GM23338 (cell line): ENCODE data around the gene ARL4D. TPM values are rescaled to one million over a fixed set of nuclear protein-coding genes. Genes with fewer than 3 reads are reported as not detected.

Source experiments
- ATAC-seq: fragments of 200-7000 bp; cut with Tn5 transposase; 3 replicates; pipeline ENCODE4 v1.9.1; 2020
- DNase-seq: peaks from one replicate; pipeline ENCODE4 v3.0.0-alpha.2; 2015; ENCODE audit warnings: low spot score
- H2AFZ ChIP-seq: fragments of 200-600 bp; sonication (generic); 2 replicates; pipeline ENCODE4 v1.8.0; 2016; ENCODE audit warnings: antibody characterized with exemption, mild to moderate bottlenecking, moderate library complexity
- H3F3A ChIP-seq: fragments of 200-600 bp; sonication (generic); replicated peaks from 2 replicates; pipeline ENCODE4 v1.8.0; 2017; ENCODE audit warnings: antibody characterized with exemption, mixed run types, low read depth
- H3K27ac ChIP-seq: fragments of 200-600 bp; sonication (generic); 2 replicates; pipeline ENCODE4 v1.6.1; 2016; ENCODE audit warnings: low read depth
- H3K27me3 ChIP-seq: fragments of 200-600 bp; sonication (generic); 2 replicates; pipeline ENCODE4 v1.8.0; 2016; ENCODE audit warnings: mild to moderate bottlenecking, mixed run types, moderate library complexity; ENCODE audit not compliant: insufficient read depth
- H3K36me3 ChIP-seq: fragments of 200-600 bp; sonication (generic); 2 replicates; pipeline ENCODE4 v1.8.0; 2016; ENCODE audit warnings: mild to moderate bottlenecking; ENCODE audit not compliant: insufficient read depth
- H3K4me1 ChIP-seq: fragments of 200-600 bp; sonication (generic); 2 replicates; pipeline ENCODE4 v1.8.0; 2016; ENCODE audit warnings: mild to moderate bottlenecking, moderate library complexity; ENCODE audit not compliant: insufficient read depth
- H3K4me2 ChIP-seq: fragments of 200-600 bp; sonication (generic); 2 replicates; pipeline ENCODE4 v1.7.1; 2017; ENCODE audit warnings: mixed run types
- H3K4me3 ChIP-seq: fragments of 200-600 bp; sonication (generic); 2 replicates; pipeline ENCODE4 v1.6.1; 2016; ENCODE audit warnings: mixed run types
- H3K79me2 ChIP-seq: fragments of 200-600 bp; sonication (generic); replicated peaks from 2 replicates; pipeline ENCODE4 v1.8.0; 2017; ENCODE audit warnings: mild to moderate bottlenecking; ENCODE audit not compliant: insufficient read depth
- H3K9me2 ChIP-seq: fragments of 200-600 bp; sonication (generic); 2 replicates; pipeline ENCODE4 v1.8.0; 2017; ENCODE audit not compliant: insufficient read depth
- H4K20me1 ChIP-seq: fragments of 200-600 bp; sonication (generic); replicated peaks from 2 replicates; pipeline ENCODE4 v1.8.0; 2017; ENCODE audit warnings: mild to moderate bottlenecking; ENCODE audit not compliant: insufficient read depth
- H3K27ac Mint-ChIP-seq: 2 replicates; pipeline ENCODE4 v1.8.0; 2020; ENCODE audit warnings: inconsistent platforms, mild to moderate bottlenecking, moderate library complexity, mixed read lengths
- H3K27me3 Mint-ChIP-seq: 3 replicates; pipeline ENCODE4 v1.8.0; 2022; ENCODE audit warnings: low read depth, mild to moderate bottlenecking, moderate library complexity, mixed read lengths, inconsistent platforms; ENCODE audit not compliant: insufficient read depth, poor library complexity
- H3K36me3 Mint-ChIP-seq: 3 replicates; pipeline ENCODE4 v1.8.0; 2021; ENCODE audit warnings: low read depth, mild to moderate bottlenecking, inconsistent platforms, moderate library complexity, mixed read lengths
- H3K4me1 Mint-ChIP-seq: 3 replicates; pipeline ENCODE4 v1.8.0; 2020; ENCODE audit warnings: mild to moderate bottlenecking, inconsistent platforms, mixed read lengths
- H3K4me3 Mint-ChIP-seq: 3 replicates; pipeline ENCODE4 v1.8.0; 2021; ENCODE audit warnings: moderate library complexity, mild to moderate bottlenecking, inconsistent platforms, mixed read lengths
- H3K9me3 Mint-ChIP-seq: 3 replicates; pipeline ENCODE4 v1.8.0; 2020; ENCODE audit warnings: moderate library complexity, mild to moderate bottlenecking, inconsistent platforms, mixed read lengths
- CREB1 ChIP-seq: fragments of 250-450 bp; sonication (Bioruptor Pico); IDR thresholded peaks from 2 replicates; pipeline ENCODE4 v1.5.0; 2020; ENCODE audit warnings: low read depth, mild to moderate bottlenecking, moderate library complexity
- CTCF ChIP-seq, 2 experiments: fragments of 200-600 bp in 1 of 2; sonication (generic) in 1 of 2; conservative IDR thresholded peaks; 2 replicates each; pipeline versions ENCODE4 v1.5.1 to v1.6.1; 2016 to 2017; ENCODE audit warnings: antibody characterized with exemption in 2 of 2, low read depth in 2 of 2, mild to moderate bottlenecking in 2 of 2, moderate library complexity in 1 of 2
- ETS1 ChIP-seq: IDR thresholded peaks from 2 replicates; pipeline ENCODE4 v1.6.1; 2016; ENCODE audit warnings: antibody characterized with exemption
- EZH2 ChIP-seq: fragments of 200-600 bp; sonication (generic); IDR thresholded peaks from one replicate; pipeline ENCODE4 v1.8.0; 2017; ENCODE audit warnings: antibody characterized with exemption, mild to moderate bottlenecking, low read depth; ENCODE audit not compliant: unreplicated experiment
- EZH2phosphoT487 ChIP-seq: fragments of 200-600 bp; sonication (generic); IDR thresholded peaks from one replicate; pipeline ENCODE4 v1.8.1; 2018; ENCODE audit warnings: antibody characterized with exemption; ENCODE audit not compliant: unreplicated experiment
- JUNB ChIP-seq: IDR thresholded peaks from one replicate; pipeline ENCODE4 v1.6.1; 2016; ENCODE audit warnings: antibody characterized with exemption; ENCODE audit not compliant: unreplicated experiment
- NANOG ChIP-seq: IDR thresholded peaks from 2 replicates; pipeline ENCODE4 v1.6.1; 2016; ENCODE audit warnings: antibody characterized with exemption, borderline replicate concordance
- POLR2AphosphoS5 ChIP-seq: IDR thresholded peaks from 2 replicates; pipeline ENCODE4 v1.6.1; 2016; ENCODE audit warnings: antibody characterized with exemption, low read depth
- REST ChIP-seq: IDR thresholded peaks from one replicate; pipeline ENCODE4 v1.6.1; 2018; ENCODE audit warnings: antibody characterized with exemption; ENCODE audit not compliant: unreplicated experiment
- STAT1 ChIP-seq: IDR thresholded peaks from one replicate; pipeline ENCODE4 v1.6.1; 2016; ENCODE audit warnings: antibody characterized with exemption; ENCODE audit not compliant: unreplicated experiment
- ZNF114 ChIP-seq: fragments of 250-450 bp; sonication (Bioruptor Pico); IDR thresholded peaks from 2 replicates; pipeline ENCODE4 v1.5.0; 2020; ENCODE audit warnings: mild to moderate bottlenecking, moderate library complexity
- ZNF331 ChIP-seq: fragments of 250-450 bp; sonication (Bioruptor Pico); IDR thresholded peaks from 2 replicates; pipeline ENCODE4 v1.5.0; 2020; ENCODE audit warnings: low read depth, mild to moderate bottlenecking, moderate library complexity
- ZNF462 ChIP-seq: fragments of 250-450 bp; sonication (Bioruptor Pico); IDR thresholded peaks from 2 replicates; pipeline ENCODE4 v1.5.0; 2020; ENCODE audit warnings: mild to moderate bottlenecking, moderate library complexity
- polyA plus RNA-seq: library from polyadenylated mRNA; unstranded; fragments of >200 nt; fragmentation: Nextera tagmentation; extraction: Ambion mirVana; gene quantifications from 2 replicates; pipeline ENCODE4 v1.2.1, GENCODE V29; 2016
- total RNA-seq: library from RNA; depleted of rRNA; stranded (reverse); fragments of >200 nt; shearing (Covaris generic); gene quantifications from 2 replicates; pipeline ENCODE4 v1.2.3, GENCODE V29; 2014

Gene ARL4D
- total and polyA plus RNA-seq, 2 experiments from 2014 or later, result 8.7 to 9.5 TPM

- no peak for TF ChIP-seq ZNF331 (CRISPR knock-in tag)
- no peak for TF ChIP-seq REST
- TF ChIP-seq CTCF (conservative IDR thresholded peaks at IDR 0.05; ENCODE audit: low read depth in 2 of 2), result no peak
- TF ChIP-seq ZNF462 (CRISPR knock-in tag), result no peak
- no peak for TF ChIP-seq STAT1
- TF ChIP-seq ETS1, result no peak
- no peak for TF ChIP-seq EZH2
- TF ChIP-seq CREB1 (CRISPR knock-in tag), result no peak
- TF ChIP-seq NANOG, result no peak
- TF ChIP-seq ZNF114, result no peak
- no peak for TF ChIP-seq POLR2AphosphoS5
- no peak for TF ChIP-seq JUNB
- TF ChIP-seq EZH2phosphoT487, result no peak
- Mint-ChIP-seq H3K36me3 (peaks cover 3% of the 10 kb centered on the region; the same call in 1 of the 3 replicates), H3K4me3 (no peak overlapping the region), H3K27ac (no peak overlapping the region), H3K4me1 (peaks cover 5% of the 10 kb centered on the region), H3K27me3 (peaks cover 7% of the 10 kb centered on the region), H3K9me3 (no peaks in the 10 kb centered on the region; the same call in 2 of the 3 replicates)
- Histone ChIP-seq H3K79me2 (no peaks in the 10 kb centered on the region), H3K27ac (no peak overlapping the region), H3K9me2 (no peaks in the 10 kb centered on the region), H2AFZ (no peak overlapping the region), H3K4me1 (peaks cover 7% of the 10 kb centered on the region), H3K4me2 (no peak overlapping the region), H3F3A (no peaks in the 10 kb centered on the region), H3K4me3 (no peak overlapping the region), H3K36me3 (no peaks in the 10 kb centered on the region), H3K27me3 (no peaks in the 10 kb centered on the region), H4K20me1 (no peaks in the 10 kb centered on the region)
- no peak for ATAC-seq
- DNase-seq, result no peak
These were observed 39.2 kb upstream of the ARL4D start for GRCh38 chr17:43359469-43360110.
